NCI-H748 (cell line): ENCODE results near the gene CDK2.
A peak's percentile ranks its signal among the peaks of the same experiment; 100 is the strongest.
"Not testable (repeated sequence)": the region's sequence is repeated elsewhere in the genome, so short reads cannot be mapped to it uniquely, and the experiment has no call there.

Source experiments
- DNase-seq: peaks from one replicate; lab custom pipeline; 2025; ENCODE audit not compliant: unreplicated experiment; lab: John Stamatoyannopoulos, UW

The CDK2 gene

GRCh38 chr12:55979069-55979468 is 12.4 kb downstream of the CDK2 start:
- DNase-seq, result no peak

GRCh38 chr12:55981882-55982281 is 15.3 kb downstream of the CDK2 start:
- not testable (repeated sequence) for DNase-seq

- no peak for DNase-seq
Observed at GRCh38 chr12:55982319-55982936, 15.8 kb downstream of the CDK2 start.

DNA sequence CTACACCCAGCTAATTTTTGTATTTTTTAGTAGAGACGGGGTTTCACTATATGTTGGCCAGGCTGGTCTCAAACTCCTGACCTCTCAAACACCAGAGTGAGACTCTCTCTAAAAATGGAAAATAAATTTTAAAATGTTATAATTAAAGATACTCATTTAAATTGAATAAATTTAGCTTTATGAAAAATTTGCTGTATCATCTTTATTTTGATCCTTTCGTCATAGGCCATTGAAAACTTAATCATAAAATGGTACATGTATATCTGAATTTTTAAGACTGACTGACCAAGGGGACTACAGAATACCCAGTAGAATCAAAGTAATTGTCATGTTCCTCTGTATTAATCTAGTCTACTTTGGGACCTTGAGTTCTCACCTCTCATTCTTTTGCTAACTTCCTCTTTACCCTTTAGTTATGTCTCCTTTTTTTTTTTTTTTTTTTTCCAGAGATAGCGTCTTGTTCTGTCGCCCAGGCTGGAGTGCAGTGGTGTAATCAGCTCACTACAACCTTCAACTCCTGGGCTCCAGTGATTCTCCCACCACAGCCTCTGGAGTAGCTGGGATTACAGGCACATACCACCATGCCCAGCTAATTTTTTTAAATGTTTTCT is 16.7 kb downstream of the CDK2 start:
- no peak for DNase-seq

DNA sequence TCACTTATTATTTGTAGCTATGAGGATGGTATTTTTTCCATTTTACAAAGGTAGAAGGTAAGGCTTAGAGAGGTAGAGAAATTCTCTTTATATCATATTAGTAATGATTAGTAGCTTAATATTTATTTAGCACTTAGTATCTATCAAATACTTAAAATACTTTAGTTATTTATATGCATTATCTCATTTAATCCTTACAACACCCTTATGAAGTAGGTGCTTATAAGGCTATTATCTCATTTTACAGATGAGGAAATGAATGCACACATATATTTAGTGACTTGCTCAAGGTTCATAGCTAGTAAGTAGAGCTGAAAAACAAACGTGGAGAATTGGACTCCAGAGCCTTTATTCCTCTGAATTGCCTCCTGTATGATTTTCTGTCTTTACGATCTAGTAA is 18.2 kb downstream of the CDK2 start:
- no peak for DNase-seq

DNA sequence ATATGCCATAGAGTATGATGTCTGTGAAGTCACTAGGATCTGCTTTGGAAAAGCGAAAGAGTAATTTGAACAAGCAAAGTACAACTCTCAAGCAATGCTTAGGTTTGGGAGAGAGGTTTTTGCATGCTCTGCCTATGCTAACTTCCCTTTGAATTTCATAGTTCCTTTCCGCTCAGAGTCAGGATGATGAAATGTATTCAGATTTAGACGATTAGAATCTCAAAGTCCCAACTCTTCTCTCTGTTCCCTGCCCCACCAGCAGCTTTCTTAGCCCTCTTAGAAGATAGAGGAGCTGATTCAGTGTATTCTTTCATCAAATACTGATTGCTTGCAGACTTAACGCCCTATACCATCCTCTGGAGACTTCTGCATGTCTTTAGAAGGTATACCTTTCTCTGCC is 18.7 kb downstream of the CDK2 start:
- no peak for DNase-seq

DNA sequence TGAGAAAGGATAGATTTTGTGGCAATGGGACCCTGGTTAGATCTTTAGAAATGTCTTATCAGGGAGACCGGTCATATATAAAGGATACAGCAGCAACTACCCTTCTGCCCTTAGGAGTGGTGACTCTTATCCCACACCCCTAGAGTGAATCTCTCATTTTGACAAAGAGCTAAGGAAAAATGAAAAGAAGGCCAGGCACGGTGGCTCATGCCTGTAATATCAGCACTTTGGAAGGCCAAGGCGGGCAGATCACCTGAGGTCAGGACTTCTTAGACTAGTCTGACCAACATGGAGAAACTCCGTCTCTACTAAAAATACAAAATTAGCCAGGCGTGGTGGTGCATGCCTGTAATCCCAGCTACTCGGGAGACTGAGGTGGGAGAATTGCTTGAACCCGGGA is 19.3 kb downstream of the CDK2 start:
- DNase-seq, result not testable (repeated sequence)

- no peak for DNase-seq
Observed at GRCh38 chr12:55991110-55991509, 24.5 kb downstream of the CDK2 start.

GRCh38 chr12:55993230-55993853 is 26.7 kb downstream of the CDK2 start:
- no peak for DNase-seq

DNA sequence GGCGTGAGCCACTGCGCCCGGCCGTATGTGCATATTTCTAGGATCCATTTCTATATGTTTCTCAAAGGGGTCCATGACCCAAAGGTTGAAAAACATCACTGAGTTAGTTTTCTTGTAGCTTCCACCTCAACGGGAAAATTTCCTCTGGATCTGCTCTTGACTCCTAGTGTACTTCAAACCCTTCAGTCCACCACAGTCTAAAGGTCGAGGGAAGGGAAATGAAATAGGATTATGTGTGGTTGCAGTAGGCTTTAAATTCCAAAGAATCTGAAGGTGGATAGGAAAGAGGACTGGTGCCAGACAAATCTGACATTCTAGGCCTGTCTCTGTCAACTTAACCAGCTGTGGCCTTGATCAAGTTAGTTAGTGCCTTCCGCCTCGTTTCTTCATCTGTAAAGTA is 28.7 kb downstream of the CDK2 start:
- DNase-seq, result no peak

GRCh38 chr12:55996201-55996714 is 29.6 kb downstream of the CDK2 start:
- DNase-seq, result peak; percentile 69

- peak; percentile 97 for DNase-seq
Observed at GRCh38 chr12:55996715-55997534, 30.3 kb downstream of the CDK2 start, which contains the start of gene SUOX. Gene SUOX (plus strand): TSS chr12:55997276. CDS start chr12:56002222, 4,946 bp downstream.

DNA sequence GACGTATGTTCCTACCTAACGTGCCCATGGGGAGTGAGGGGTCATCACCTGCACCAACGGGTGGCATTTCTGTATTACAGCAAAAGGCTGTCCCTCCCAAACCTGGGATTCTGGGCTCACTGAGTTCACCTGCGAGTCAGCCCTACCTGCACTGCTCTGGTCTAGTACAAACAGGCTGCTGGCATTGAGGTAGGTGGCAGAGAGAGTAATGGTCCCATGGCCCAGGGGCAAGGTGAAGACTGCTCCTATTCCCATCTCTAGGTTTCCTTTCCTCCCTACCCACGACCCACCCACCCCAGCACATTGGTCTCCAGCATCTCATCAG is 30.9 kb downstream of the CDK2 start:
- peak; percentile 46 for DNase-seq

- DNase-seq, result peak; percentile 27
Observed at GRCh38 chr12:55999522-55999921, 32.9 kb downstream of the CDK2 start.

GRCh38 chr12:55999999-56000540 is 33.4 kb downstream of the CDK2 start:
- not testable (repeated sequence) for DNase-seq

DNA sequence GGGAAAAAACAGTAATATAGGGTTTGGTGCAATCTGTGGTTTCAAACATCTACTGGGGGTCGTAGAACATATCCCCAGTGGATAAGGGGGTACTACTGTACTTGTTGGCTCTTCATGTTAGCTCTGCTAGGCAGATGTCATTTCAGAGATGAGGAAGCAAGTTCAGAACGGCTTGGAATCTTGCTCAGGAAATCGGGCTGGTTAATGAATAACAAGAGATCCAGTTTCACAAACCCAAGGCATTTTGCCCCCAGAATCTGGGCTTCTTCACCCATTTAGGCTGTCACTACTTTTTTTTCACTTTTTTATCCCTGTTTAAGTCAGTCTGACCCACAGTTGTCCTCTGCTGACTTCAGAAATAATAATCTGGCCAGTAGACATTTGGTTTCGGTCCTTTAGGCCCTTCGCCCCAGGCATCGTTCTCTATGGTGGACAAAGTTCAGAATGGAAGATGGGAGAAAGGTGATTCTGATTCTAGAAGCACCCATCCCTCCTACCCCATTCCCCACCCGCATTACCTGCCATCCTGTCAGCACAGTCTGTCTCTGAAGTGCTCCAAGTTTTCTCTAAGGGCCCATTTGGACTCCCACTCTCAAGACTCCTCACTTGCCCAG is 35.0 kb downstream of the CDK2 start:
- no peak for DNase-seq

- DNase-seq, result not testable (repeated sequence)
Observed at GRCh38 chr12:56003376-56003775, 36.7 kb downstream of the CDK2 start.

DNA sequence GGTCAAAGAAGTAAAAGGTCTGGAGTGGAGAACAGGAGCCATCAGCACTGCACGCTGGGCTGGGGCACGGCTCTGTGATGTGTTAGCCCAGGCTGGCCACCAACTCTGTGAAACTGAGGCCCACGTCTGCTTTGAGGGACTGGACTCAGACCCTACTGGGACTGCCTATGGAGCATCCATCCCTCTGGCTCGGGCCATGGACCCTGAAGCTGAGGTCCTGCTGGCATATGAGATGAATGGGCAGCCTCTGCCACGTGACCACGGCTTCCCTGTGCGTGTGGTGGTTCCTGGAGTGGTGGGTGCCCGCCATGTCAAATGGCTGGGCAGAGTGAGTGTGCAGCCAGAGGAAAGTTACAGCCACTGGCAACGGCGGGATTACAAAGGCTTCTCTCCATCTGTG is 37.6 kb downstream of the CDK2 start:
- no peak for DNase-seq

GRCh38 chr12:56007564-56008559 is 41.2 kb downstream of the CDK2 start:
- peak; percentile 84 for DNase-seq
